Activated CD8-positive, alpha-beta memory T cell treated with anti-CD3 and anti-CD28 coated beads, Interleukin-2, amount 50 U/mL, for 4 hours (primary cell): Measurements from ENCODE around the gene ADORA1.

Experiments
- DNase-seq: peaks from one replicate; pipeline ENCODE4 v3.0.0-alpha.2; 2020

The ADORA1 gene

GRCh38 chr1:203190949-203191348 is 63.4 kb downstream of the ADORA1 start:
- DNase-seq: no peak

- no peak for DNase-seq
Observed at GRCh38 chr1:203196371-203196770, 68.8 kb downstream of the ADORA1 start.

GRCh38 chr1:203197625-203198024 is 70.1 kb downstream of the ADORA1 start:
- DNase-seq: no peak

- DNase-seq: no peak
Observed at GRCh38 chr1:203199002-203199401, 71.5 kb downstream of the ADORA1 start.

GRCh38 chr1:203199481-203199815 is 71.9 kb downstream of the ADORA1 start:
- DNase-seq: no peak

GRCh38 chr1:203199816-203200571 is 72.5 kb downstream of the ADORA1 start:
- no peak for DNase-seq

GRCh38 chr1:203200916-203201315 is 73.4 kb downstream of the ADORA1 start:
- no peak for DNase-seq

GRCh38 chr1:203201516-203202205 is 74.1 kb downstream of the ADORA1 start:
- no peak for DNase-seq

GRCh38 chr1:203202431-203203245 is 75.1 kb downstream of the ADORA1 start:
- no peak for DNase-seq

- no peak for DNase-seq
Observed at GRCh38 chr1:203204756-203205155, 77.2 kb downstream of the ADORA1 start.

- DNase-seq: no peak
Observed at GRCh38 chr1:203206129-203206687, 78.7 kb downstream of the ADORA1 start.

GRCh38 chr1:203207751-203208150 is 80.2 kb downstream of the ADORA1 start:
- no peak for DNase-seq

- DNase-seq: no peak
Observed at GRCh38 chr1:203208181-203208580, 80.7 kb downstream of the ADORA1 start.

- no peak for DNase-seq
Observed at GRCh38 chr1:203210350-203210749, 82.8 kb downstream of the ADORA1 start.

GRCh38 chr1:203210988-203211387 is 83.5 kb downstream of the ADORA1 start:
- no peak for DNase-seq

GRCh38 chr1:203211812-203212211 is 84.3 kb downstream of the ADORA1 start:
- no peak for DNase-seq

- DNase-seq: no peak
Observed at GRCh38 chr1:203213126-203213525, 85.6 kb downstream of the ADORA1 start.

GRCh38 chr1:203214871-203215270 is 87.3 kb downstream of the ADORA1 start:
- no peak for DNase-seq

- DNase-seq: no peak
Observed at GRCh38 chr1:203215573-203215972, 88.0 kb downstream of the ADORA1 start.

GRCh38 chr1:203216274-203217138 is 89.0 kb downstream of the ADORA1 start:
- DNase-seq: peak; percentile 50
